Heart left ventricle (tissue), 16 donors: ENCODE results near the gene APLP1. TPM values are rescaled to one million over a fixed set of nuclear protein-coding genes. Genes with fewer than 3 reads are reported as not detected.

Experiments
- ATAC-seq, 4 donors: fragments of 200-7000 bp; cut with Tn5 transposase; one replicate each; pipeline ENCODE4 v1.9.1; 2020 to 2022; ENCODE audit warnings: moderate library complexity in 4 of 4, mild to moderate bottlenecking in 3 of 4, moderate number of reproducible peaks in 1 of 4
- DNase-seq, 5 donors: peaks; one replicate each; pipeline ENCODE4 v3.0.0-alpha.2; 2020
- H3K27ac ChIP-seq, 12 donors: fragments of 200-600 bp; sonication (generic) in 4 of 12; one replicate each; pipeline versions ENCODE4 v1.5.0 to v1.8.0; 2016 to 2022; ENCODE audit warnings: mild to moderate bottlenecking in 2 of 12
- H3K27me3 ChIP-seq, 9 donors: fragments of 200-600 bp; sonication (generic) in 2 of 9; one replicate each; pipeline versions ENCODE4 v1.5.1 to v1.8.0; 2016 to 2022; ENCODE audit warnings: mild to moderate bottlenecking in 3 of 9
- H3K36me3 ChIP-seq, 9 donors: fragments of 200-600 bp; sonication (generic) in 2 of 9; one replicate each; pipeline versions ENCODE4 v1.5.0 to v1.8.0; 2018 to 2022; ENCODE audit warnings: mild to moderate bottlenecking in 2 of 9
- H3K4me1 ChIP-seq, 12 donors: fragments of 200-600 bp; sonication (generic) in 4 of 12; one replicate each; pipeline versions ENCODE4 v1.5.0 to v1.8.0; 2016 to 2022; ENCODE audit warnings: mild to moderate bottlenecking in 3 of 12
- H3K4me3 ChIP-seq, 12 donors: fragments of 200-600 bp; sonication (generic) in 4 of 12; one replicate each; pipeline versions ENCODE4 v1.5.0 to v1.8.0; 2017 to 2022; ENCODE audit warnings: mild to moderate bottlenecking in 9 of 12, moderate library complexity in 4 of 12
- H3K9me3 ChIP-seq, 12 donors: fragments of 200-600 bp; sonication (generic) in 4 of 12; one replicate each; pipeline versions ENCODE4 v1.5.0 to v1.8.0; 2016 to 2022; ENCODE audit warnings: mild to moderate bottlenecking in 1 of 12
- POLR2A ChIP-seq, 2 donors: fragments of 450-650 bp; IDR thresholded peaks; one replicate each; pipeline ENCODE4 v1.6.1; 2017; ENCODE audit warnings: antibody characterized with exemption in 2 of 2, mild to moderate bottlenecking in 2 of 2, moderate library complexity in 2 of 2
- WGBS, 4 donors: extraction: QIAGEN DNeasy Blood & Tissue Kit in 2 of 4; methylation state at CpG; one replicate each; pipeline versions ENCODE4 v1.1.5 to v1.1.7; 2013 to 2018; 5-methylcytosine and 5-hydroxymethylcytosine counted together
- intact Hi-C, 10 donors: fragments of 100-400 bp; cut with DNase I; formaldehyde crosslinking; loops; one replicate each; pipeline versions ENCODE4 v1.11.1 to v1.14.2; 2022
- polyA plus RNA-seq, 2 donors: library from polyadenylated mRNA; stranded (reverse); fragments of 200-250 nt; gene quantifications; one replicate each; pipeline ENCODE4 v1.2.3, GENCODE V29; 2013
- total RNA-seq, 9 donors: library from RNA; depleted of rRNA in 2 of 9; stranded (reverse); fragments of >200 nt in 2 of 9; fragmentation: NEBNext Ultra II Directional in 3 of 9; extraction: Animal tissue kit (Norgen Biotek cat#: 25700) in 3 of 9; gene quantifications; one replicate each; pipeline versions ENCODE4 v1.1.0 to v1.2.4, GENCODE V29; 2016 to 2023
- TF ChIP-seq, protein P1 (sequence below), 12 donors: fragments of 200-600 bp; sonication (generic) in 4 of 12; IDR thresholded peaks; one replicate each; pipeline versions ENCODE4 v1.5.0 to v1.8.0; 2018 to 2022; ENCODE audit warnings: antibody characterized with exemption in 12 of 12, mild to moderate bottlenecking in 5 of 12
- donor health status: ischemic (EF 13 %, LVEDD 7.1; RV severe dilation, severe dysfunction).
- donor health status: healthy with polysubstance abuse.
- donor health status: DM: no; HTN: yes; CAD: no.
- donor health status: DM: no; HTN: no; CAD: no.
- donor health status: ischemic (EF 25% LVEDD 6.9; RV normal size, moderate dysfunction).
- donor health status: ischemic (EF 25% LVEDD 5.7; RV mildly dilated, moderate dysfunction).
- donor health status: healthy.
- donor health status: DM: yes; HTN: yes; CAD: no.
- donor health status: ischemic (EF 35%, LVEDD 5.7; RV mildly dilated, moderate dysfunction).
- donor health status: nonischemic (EF 11% LVEDD 7.7; RV severe dilation, severe dysfunction).
- donor health status: DM: yes; HTN: yes; CAD: no.
- donor health status: PGD.
- donor health status: ischemic (EF 29% LVEDD 5.4; RV normal size, mild dysfunction).
- donor health status: nonischemic (EF 23%, LVEDD 6.1; RV moderate dilation, normal function).

APLP1 gene
- total and polyA plus RNA-seq, 11 donors = 2.1 to 44.3 (median 24.9) TPM

DNA sequence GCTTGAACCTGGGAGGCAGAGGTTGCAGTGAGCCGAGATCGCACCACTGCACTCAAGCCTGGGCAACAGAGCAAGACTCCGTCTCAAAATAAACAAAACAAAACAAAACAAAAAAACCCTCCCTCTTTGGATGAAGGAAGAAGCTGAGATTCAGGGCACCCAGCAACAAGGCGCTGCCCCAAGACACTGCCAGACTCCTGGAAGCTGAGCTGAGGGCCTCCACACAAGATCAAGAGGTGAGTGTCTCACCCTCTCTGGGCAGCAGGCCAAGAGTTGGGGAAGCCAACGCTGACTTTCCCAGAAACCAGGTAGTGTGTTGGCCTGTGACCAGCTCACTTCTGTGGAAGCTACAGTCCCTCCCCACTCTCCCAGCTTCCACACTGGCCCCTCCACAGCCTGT, 43.4 kb downstream of the APLP1 start:
- no peaks in the 10 kb centered on the region for H3K9me3 ChIP-seq
- H3K4me3 ChIP-seq = no peak overlapping the region
- peaks cover 0 to 45% (median 0%) of the 10 kb centered on the region in 12 donors for H3K4me1 ChIP-seq
- ATAC-seq (no peak), DNase-seq (no peak)
- no peaks in the 10 kb centered on the region for H3K36me3 ChIP-seq
- H3K27ac ChIP-seq = peak overlapping the region in 1 of 12 donors; percentile 18
- TF ChIP-seq, protein P1, sequence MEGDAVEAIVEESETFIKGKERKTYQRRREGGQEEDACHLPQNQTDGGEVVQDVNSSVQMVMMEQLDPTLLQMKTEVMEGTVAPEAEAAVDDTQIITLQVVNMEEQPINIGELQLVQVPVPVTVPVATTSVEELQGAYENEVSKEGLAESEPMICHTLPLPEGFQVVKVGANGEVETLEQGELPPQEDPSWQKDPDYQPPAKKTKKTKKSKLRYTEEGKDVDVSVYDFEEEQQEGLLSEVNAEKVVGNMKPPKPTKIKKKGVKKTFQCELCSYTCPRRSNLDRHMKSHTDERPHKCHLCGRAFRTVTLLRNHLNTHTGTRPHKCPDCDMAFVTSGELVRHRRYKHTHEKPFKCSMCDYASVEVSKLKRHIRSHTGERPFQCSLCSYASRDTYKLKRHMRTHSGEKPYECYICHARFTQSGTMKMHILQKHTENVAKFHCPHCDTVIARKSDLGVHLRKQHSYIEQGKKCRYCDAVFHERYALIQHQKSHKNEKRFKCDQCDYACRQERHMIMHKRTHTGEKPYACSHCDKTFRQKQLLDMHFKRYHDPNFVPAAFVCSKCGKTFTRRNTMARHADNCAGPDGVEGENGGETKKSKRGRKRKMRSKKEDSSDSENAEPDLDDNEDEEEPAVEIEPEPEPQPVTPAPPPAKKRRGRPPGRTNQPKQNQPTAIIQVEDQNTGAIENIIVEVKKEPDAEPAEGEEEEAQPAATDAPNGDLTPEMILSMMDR (IDR thresholded peaks at IDR 0.05) = no peak
- no peak for TF ChIP-seq POLR2A (IDR thresholded peaks at IDR 0.05)
- H3K27me3 ChIP-seq = peaks cover 0 to 6% (median 0%) of the 10 kb centered on the region in 9 donors
- intact Hi-C loops = no loop called here
- 60 to 70% (median 67%) methylated on average over 5 of the region's 5 CpGs for whole genome bisulfite sequencing, 4 donors

DNA sequence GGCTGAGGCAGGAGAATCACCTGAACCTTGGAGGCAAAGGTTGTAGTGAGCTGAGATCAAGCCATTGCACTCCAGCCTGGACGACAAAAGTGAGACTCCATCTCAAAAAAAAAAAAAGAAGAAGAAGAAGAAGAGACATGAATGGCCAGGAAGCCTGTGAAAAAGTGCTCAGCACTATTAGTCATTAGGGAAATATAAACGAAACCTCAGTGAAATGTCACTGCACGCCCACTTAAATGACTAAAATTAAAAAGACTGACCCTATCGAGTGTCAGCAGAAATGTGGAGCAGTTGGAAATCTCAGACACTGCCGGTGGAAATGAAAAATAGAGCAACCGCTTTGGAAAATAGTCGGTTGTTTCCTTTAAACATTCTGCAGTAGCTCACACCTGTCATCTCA, 45.2 kb downstream of the APLP1 start:
- Histone ChIP-seq H3K9me3 (no peaks in the 10 kb centered on the region), H3K27me3 (peaks cover 0 to 6% (median 0%) of the 10 kb centered on the region in 9 donors), H3K4me1 (peaks cover 0 to 42% (median 0%) of the 10 kb centered on the region in 12 donors), H3K4me3 (peak overlapping the region in 1 of 12 donors; percentile 7), H3K27ac (peak overlapping the region in 1 of 12 donors; percentile 63), H3K36me3 (no peaks in the 10 kb centered on the region)
- 64 to 70% (median 64%) methylated on average over 7 of the region's 7 CpGs for whole genome bisulfite sequencing, 4 donors
- no peak for TF ChIP-seq POLR2A (IDR thresholded peaks at IDR 0.05)
- TF ChIP-seq, protein P1 (IDR thresholded peaks at IDR 0.05) = no peak
- intact Hi-C loops = no loop called here
- no peak for ATAC-seq
- no peak for DNase-seq

DNA sequence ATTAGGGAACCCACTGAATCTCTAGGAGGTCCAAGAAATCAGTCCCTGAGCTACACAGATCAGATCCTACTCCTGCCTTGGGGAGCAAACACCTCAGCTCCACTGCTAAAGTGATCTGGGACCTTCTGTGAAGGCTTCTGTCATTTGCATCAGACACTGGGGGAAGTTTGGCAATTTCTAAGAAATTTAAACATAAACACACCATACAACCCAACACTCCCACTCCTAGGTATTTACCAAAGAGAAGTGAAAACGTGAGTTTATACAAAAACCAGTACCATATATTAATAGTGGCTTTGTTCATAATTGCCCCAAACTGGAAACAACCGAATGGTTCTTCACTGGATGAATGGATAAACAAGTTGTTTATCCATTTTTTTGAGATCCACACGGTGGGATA, 47.1 kb downstream of the APLP1 start:
- Histone ChIP-seq H3K4me3 (no peak overlapping the region), H3K27me3 (no peaks in the 10 kb centered on the region), H3K9me3 (no peaks in the 10 kb centered on the region), H3K36me3 (no peaks in the 10 kb centered on the region), H3K4me1 (peaks cover 0 to 39% (median 0%) of the 10 kb centered on the region in 12 donors), H3K27ac (peak overlapping the region in 1 of 12 donors; percentile 21)
- TF ChIP-seq POLR2A (IDR thresholded peaks at IDR 0.05) = no peak
- TF ChIP-seq, protein P1 (IDR thresholded peaks at IDR 0.05) = no peak
- DNase-seq = no peak
- WGBS, 4 donors = 62 to 72% (median 70%) methylated on average over 3 of the region's 3 CpGs
- ATAC-seq = no peak
- intact Hi-C loops = no loop called here

DNA sequence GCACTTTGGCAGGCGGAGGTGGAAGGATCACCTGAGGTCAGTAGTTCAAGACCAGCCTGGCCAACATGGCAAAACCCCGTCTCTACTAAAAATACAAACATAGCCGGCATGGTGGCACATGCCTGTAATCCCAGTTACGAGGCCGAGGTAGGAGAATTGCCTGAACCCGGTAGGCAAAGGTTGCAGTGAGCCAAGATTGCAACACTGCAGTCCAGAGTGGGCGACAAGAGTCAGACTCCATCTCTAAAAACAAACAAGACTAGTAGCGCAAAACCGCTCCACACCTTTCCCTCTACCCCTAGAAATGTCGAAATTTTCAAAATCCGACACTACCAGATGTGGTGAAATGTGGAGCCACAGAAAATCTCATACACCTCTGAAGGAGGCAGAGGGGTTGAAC, 50.9 kb downstream of the APLP1 start:
- Histone ChIP-seq H3K36me3 (no peaks in the 10 kb centered on the region), H3K4me1 (peaks cover 0 to 6% (median 0%) of the 10 kb centered on the region in 12 donors), H3K9me3 (no peaks in the 10 kb centered on the region), H3K27ac (no peak overlapping the region), H3K4me3 (no peak overlapping the region), H3K27me3 (no peaks in the 10 kb centered on the region)
- WGBS, 4 donors = 88 to 93% (median 89%) methylated on average over 11 of the region's 11 CpGs
- ATAC-seq (no peak), DNase-seq (no peak)
- no peak for TF ChIP-seq POLR2A (IDR thresholded peaks at IDR 0.05)
- TF ChIP-seq, protein P1 (IDR thresholded peaks at IDR 0.05) = no peak
- intact Hi-C loops = no loop called here
